Measurements from ENCODE around the gene NACC2. TPM values are rescaled to one million over a fixed set of nuclear protein-coding genes. Genes with fewer than 3 reads are reported as not detected.
"Not testable (repeated sequence)": the region's sequence is repeated elsewhere in the genome, so short reads cannot be mapped to it uniquely, and the experiment has no call there.

The NACC2 gene
- total RNA-seq, 1 donor from 2014 or later: 7.0 TPM

GRCh38 chr9:136110082-136111061, 15.3 kb upstream of the NACC2 start:
- ATAC-seq: peak; percentile 0

- ATAC-seq: peak; percentile 87
Measured at GRCh38 chr9:136109351-136110081, 14.4 kb upstream of the NACC2 start.

- peak; percentile 2 for ATAC-seq
Measured at GRCh38 chr9:136108648-136109266, 13.7 kb upstream of the NACC2 start.

GRCh38 chr9:136107953-136108647, 13.0 kb upstream of the NACC2 start:
- peak; percentile 85 for ATAC-seq

- no peak for ATAC-seq
Measured at GRCh38 chr9:136107155-136107952, 12.3 kb upstream of the NACC2 start.

- ATAC-seq: no peak
Measured at GRCh38 chr9:136105398-136106135, 10.5 kb upstream of the NACC2 start.

- ATAC-seq: no peak
Measured at GRCh38 chr9:136104916-136105315, 9.8 kb upstream of the NACC2 start.

GRCh38 chr9:136104488-136104800, 9.4 kb upstream of the NACC2 start:
- ATAC-seq: no peak

- ATAC-seq: no peak
Measured at GRCh38 chr9:136103651-136104487, 8.8 kb upstream of the NACC2 start.

GRCh38 chr9:136101615-136102074, 6.6 kb upstream of the NACC2 start:
- ATAC-seq: not testable (repeated sequence)

GRCh38 chr9:136100700-136101614, 5.9 kb upstream of the NACC2 start:
- no peak for ATAC-seq

GRCh38 chr9:136099542-136099941, 4.5 kb upstream of the NACC2 start:
- no peak for ATAC-seq

- ATAC-seq: no peak
Measured at GRCh38 chr9:136098844-136099243, 3.8 kb upstream of the NACC2 start.

- ATAC-seq: no peak
Measured at GRCh38 chr9:136098210-136098609, 3.1 kb upstream of the NACC2 start.

- no peak for ATAC-seq
Measured at GRCh38 chr9:136096505-136097001, 1.5 kb upstream of the NACC2 start.

- ATAC-seq: peak; percentile 51
Measured at GRCh38 chr9:136093995-136094881, 851 bp downstream of the NACC2 start.

GRCh38 chr9:136093346-136093986, 1.6 kb downstream of the NACC2 start:
- ATAC-seq: no peak

All from esophagus mucosa (tissue), 1 donor.